ENCODE measurements around the gene ATP6V1D.
"Not testable (repeated sequence)": the region's sequence is repeated elsewhere in the genome, so short reads cannot be mapped to it uniquely, and the experiment has no call there.

The ATP6V1D gene

GRCh38 chr14:67365476-67365875 lies 5.9 kb upstream of the ATP6V1D start:
- no peak for DNase-seq

DNA sequence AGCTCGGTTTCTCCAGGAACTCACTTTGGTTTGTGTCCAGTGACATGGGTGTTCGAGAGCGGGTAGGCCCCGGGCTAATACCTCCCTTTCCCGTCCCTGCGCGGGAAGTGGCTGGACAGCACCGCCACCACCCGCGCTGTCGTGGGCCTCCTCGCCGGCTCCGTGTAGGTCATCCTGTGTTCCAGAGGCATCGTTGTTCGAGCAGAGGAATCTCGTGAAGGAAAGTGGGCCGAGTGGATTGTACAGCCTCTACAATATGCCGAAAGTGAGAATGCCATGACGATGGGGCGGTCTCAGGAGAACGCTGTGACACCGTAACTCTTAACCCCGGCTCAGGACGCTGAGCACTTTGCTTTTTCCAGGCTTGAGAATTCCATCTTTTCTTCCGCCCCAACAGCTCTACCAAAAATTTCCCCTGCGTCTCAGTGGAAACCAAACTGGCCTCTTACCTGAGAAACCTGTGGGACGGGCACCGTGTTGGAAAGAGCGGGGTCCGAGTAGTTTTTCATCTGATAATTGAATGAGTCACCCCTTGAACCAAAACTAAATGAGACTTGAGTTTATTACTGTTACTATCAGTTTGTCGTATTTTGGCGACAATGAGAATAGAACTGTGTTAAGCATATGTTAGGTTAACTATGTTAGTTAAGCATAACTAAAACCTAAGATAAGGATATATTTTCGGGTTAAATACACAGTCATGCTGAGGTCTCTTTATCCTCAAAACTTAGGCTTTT lies 1.0 kb upstream of the ATP6V1D start:
- no peak for DNase-seq

DNA sequence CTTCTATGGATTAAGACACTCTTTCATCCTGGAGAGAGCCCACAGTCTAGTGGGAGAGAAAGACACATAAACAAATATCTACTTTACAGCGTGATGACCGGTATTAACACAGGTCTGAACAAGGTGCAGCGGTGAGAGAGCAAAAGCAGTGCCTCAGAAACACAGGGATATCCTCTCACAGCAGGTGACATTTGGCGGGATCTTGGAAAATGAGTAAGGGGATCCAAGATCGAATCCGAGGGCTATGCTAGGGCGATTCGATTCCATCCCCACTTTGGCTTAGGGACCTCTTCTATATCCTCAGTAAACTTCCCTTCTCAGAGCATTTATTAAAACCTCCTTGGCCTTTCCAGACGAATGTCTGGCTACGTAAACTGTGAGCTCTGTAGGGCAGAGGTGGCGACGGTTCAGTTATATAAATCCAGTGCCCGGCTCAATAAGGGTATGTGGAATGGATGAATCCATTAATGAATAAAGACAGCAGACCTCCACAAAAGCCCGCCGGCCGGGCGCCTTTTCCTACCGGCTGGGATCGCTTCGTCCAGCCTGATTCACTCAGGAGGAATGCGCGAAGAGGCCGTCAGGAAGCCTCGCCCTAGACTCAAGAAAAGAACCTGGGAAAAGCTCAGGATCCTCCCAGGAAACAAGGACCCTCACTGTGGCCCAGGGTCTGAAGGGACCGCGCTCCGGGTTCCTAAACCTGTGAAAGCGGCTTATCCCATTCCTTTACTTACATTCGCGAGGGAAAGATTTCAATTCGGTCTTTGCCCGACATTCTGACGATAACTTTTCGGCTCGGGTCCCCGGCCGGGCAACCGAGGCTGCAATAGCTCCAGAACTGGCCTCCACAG lies 455 bp downstream of the ATP6V1D start:
- no peak for DNase-seq

DNA sequence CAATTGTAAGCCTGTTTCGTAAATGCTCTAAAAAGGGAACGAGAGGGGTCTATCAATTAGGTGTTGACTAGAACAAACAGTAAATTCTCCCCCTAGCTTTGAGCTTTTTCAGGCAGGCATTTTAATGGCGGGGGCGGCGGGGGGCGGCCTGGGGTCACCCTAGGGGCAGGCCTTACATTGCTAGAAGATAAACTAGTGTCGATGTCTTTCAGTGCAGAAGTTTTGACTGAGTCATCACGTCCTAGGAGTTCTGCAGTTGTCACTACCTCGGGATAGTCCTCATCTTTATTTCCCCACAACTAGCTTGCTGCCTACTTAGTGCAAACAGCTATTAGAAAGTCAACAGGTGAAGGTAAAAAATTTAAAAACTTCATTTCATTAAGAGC lies 1.6 kb downstream of the ATP6V1D start:
- DNase-seq: no peak

DNA sequence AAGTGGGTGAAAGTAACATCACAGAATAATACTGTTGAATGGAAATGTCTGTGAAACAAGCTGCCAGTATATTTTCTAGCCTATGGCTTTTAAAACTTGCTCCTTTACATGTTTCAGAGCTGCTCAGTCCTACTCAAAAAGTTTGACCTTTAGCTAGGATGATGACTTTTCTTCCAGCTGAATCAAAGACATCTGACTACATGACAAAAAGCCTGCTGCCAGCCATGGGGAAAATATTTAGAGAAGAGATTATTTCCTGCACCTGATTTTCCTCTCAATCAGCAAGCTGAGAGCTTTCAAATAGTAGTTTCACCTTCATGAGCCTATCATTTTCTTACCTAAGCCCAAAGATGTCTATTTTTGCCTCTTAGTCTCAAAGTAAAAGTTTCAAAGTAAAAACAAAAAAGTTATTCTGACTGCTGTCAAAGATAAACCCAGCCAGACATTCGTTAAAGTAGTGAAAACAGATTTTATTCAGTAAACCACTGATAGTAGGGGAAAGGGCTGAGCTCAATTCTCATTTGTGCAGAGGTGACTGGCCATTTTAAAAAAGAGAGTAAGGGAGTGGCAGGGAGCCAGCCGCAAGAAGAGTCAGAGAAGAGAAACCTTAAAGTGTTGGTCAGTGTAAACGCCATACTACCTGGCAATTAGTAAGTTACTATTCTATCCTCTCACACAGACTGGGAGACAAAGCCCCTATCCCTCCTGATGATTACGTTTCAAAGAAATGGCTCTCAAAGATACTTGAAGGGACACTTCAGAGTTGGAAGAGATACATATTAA lies 2.2 kb downstream of the ATP6V1D start:
- no peak for DNase-seq

- no peak for DNase-seq
Measured at GRCh38 chr14:67352055-67352454, 7.5 kb downstream of the ATP6V1D start.

GRCh38 chr14:67345583-67345982 lies 14.0 kb downstream of the ATP6V1D start:
- DNase-seq: no peak

DNA sequence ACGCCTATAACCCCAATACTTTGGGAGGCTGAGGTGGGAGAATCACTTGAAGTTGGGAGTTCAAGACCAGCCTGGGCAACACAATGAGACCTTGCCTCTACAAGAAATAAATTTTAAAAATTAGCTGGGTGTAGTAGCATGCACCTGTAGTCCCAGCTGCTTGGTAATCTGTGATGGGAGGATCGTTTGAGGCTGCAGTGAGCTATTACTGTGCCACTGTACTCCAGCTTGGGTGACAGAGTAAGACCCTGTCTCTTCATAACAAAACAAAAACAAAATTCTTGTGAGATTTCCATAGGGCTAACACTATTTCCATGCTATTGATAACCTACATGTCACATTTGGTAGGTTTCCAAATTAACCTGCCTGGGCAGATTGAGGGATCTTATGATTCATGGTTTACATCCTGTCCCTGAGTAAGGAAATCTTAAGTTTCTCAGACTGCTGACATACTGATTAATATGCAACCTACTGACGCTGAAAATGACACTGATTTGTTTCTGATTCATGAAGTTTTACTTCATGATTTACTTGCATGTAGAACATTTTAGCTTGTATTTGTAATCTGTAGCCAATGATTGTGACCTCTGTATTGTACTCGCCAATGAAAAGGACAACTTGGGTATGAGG lies 15.9 kb downstream of the ATP6V1D start:
- no peak for DNase-seq

DNA sequence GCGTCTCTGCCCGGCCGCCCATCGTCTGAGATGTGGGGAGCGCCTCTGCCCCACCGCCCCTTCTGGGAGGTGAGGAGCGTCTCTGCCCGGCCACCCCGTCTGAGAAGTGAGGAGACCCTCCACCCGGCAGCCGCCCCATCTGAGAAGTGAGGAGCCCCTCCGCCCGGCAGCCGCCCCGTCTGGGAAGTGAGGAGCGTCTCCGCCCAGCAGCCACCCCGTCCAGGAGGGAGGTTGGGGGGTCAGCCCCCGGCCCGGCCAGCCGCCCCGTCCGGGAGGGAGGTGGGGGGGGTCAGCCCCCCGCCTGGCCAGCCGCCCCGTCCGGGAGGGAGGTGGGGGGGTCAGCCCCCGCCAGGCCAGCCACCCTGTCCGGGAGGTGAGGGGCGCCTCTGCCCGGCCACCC lies 18.4 kb downstream of the ATP6V1D start:
- not testable (repeated sequence) for DNase-seq

GRCh38 chr14:67335781-67336180 lies 23.8 kb downstream of the ATP6V1D start:
- DNase-seq: no peak

DNA sequence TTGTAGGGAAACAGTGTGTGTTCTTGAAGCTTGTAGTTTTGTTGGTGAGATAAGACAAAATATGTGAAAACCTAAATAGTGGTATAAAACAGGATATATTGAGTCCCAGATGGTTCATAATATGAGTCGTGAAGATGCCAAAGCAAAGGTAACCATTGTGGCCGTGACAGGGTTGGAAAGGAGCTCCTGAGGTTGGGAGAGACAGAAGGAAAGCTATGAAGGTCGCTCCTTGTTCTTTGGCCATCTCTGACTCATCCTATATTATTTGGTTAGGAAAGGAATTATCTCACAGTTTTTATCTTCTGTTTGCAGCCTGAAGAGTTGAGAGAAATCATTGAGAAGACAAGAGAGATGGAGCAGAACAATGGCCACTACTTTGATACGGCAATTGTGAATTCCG lies 27.1 kb downstream of the ATP6V1D start:
- DNase-seq: no peak

DNA sequence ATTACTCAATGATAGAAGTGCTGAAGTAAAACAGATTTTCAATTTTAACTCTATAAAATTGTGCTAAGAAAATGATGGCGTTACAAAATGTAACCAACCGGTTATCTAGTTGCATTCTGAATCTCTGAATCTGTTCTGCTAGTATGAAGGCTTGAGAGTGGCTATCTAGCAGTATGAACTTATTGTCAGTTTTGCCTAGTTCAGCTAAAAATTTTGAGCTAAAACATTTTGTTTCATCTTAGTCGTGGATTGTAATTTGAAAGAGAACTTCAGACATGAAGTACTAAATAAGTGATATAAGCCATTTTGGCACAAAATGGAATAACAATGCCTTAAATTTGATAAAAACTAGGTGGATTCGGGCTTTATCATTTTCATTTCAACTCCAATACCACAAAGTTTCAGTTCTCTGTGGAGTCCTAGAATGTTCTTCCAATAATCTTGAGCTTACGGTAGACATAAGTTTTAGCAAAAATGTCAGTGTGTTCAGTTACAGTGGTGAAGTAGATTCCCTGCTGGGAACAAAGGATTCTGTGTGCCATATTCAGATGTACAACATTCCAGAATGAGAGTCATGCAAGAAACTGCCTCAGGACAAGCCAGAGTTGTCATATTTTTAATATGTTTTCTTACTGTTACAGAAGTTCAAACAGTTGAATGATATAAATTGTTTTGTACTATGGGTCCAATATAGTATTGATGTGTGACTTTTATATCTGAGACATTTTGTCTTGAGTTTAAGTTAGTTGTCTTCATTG lies 28.1 kb downstream of the ATP6V1D start:
- DNase-seq: no peak

DNA sequence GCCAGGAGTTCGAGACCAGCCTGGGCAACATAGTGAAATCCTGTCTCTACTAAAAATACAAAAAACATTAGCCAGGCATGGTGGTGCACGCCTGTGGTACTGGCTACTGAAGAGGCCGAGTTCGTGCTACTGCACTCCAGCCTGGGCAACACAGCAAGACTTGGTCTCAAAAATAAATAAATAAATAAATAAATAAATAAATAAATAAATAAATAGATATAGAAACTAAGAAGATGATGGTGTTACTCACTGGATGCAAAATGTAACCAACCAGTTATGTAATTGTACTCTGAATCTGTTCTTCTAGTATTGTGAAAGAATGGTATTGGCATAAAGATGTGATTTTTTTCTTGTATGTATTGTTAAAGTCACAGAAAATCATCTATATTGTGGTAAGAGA lies 29.9 kb downstream of the ATP6V1D start:
- DNase-seq: not testable (repeated sequence)

- DNase-seq: no peak
Measured at GRCh38 chr14:67319142-67319541, 40.5 kb downstream of the ATP6V1D start.

DNA sequence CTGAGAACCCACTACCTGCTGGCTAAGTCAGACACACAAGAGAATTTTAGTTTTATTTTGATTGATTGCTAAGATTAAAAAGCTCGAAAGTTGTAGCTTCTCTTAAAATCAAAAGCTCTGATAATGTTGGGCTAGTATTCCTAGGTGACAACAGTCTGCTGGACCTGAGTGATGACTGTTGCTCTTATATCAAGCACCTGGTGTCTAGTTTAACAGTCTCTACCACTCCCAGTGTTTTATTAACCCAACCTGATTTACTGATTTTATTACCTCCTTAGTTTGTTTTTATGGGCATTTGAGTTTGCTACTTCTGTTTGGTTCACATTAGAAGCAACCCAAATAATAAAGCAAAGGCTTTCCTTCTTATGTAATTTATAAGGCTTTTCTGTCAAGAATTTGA lies 41.8 kb downstream of the ATP6V1D start:
- no peak for DNase-seq

DNA sequence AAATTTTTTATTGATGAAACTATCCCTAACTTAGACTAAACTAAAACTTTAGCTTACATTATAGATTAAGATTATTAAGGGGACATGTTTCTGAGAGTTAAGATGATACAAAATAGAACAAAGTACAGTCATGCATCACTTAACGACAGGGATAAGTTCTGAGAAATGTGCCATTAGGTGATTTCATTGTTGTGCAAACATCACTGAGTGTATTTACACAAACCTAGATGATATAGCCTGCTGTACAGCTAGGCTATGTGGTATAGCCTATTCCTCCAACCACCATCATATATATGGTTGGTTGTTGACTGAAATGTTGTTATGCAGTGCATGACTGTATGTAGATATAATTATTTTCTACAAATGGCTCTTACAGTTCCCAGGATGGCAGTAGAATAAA lies 46.5 kb downstream of the ATP6V1D start:
- DNase-seq: no peak

- no peak for DNase-seq
Measured at GRCh38 chr14:67311868-67312267, 47.7 kb downstream of the ATP6V1D start.

Measured in bone marrow (tissue), 2 donors.